ENCODE data around the gene LPXN. TPM values are rescaled to one million over a fixed set of nuclear protein-coding genes. Genes with fewer than 3 reads are reported as not detected.

LPXN gene
- 11.4 TPM for polyA plus RNA-seq (2013)

GRCh38 chr11:58575377-58576020 lies at the start of gene LPXN:
Gene LPXN (minus strand): TSS chr11:58575856. CDS start chr11:58575772, 84 bp downstream.
- 17% methylated on average over 3 of the region's 6 CpGs for WGBS (ENCODE audit: insufficient coverage)
- peaks cover 45 to 65% (median 53%) of the 10 kb centered on the region in 4 experiments for H3K4me1 ChIP-seq (ENCODE audit: control extremely low read depth in 1 of 4, control insufficient read depth in 4 of 4, insufficient read depth in 4 of 4, low read length in 3 of 4)

GRCh38 chr11:58625086-58625485 lies 49.4 kb upstream of the LPXN start:
- POLR2A ChIA-PET = no interaction called here
- no peak overlapping the region for H3K27ac ChIP-seq (ENCODE audit: insufficient read depth in 1 of 2, low read depth in 1 of 2, low read length in 2 of 2, poor library complexity in 1 of 2, severe bottlenecking in 2 of 2)
- peaks cover 17 to 62% (median 32%) of the 10 kb centered on the region in 4 experiments for H3K36me3 ChIP-seq (ENCODE audit: control insufficient read depth in 4 of 4, insufficient read depth in 4 of 4, low read length in 3 of 4)

More at GRCh38 chr11:58575377-58576020, at the start of gene LPXN:
- H3K27me3 ChIP-seq (replicated peaks in 2 of 5; ENCODE audit: control insufficient read depth in 4 of 5, insufficient read depth in 5 of 5, low read length in 4 of 5) = no peaks in the 10 kb centered on the region
- H3K36me3 ChIP-seq (ENCODE audit: control insufficient read depth in 4 of 4, insufficient read depth in 4 of 4, low read length in 3 of 4) = peaks cover 0 to 6% (median 0%) of the 10 kb centered on the region in 4 experiments
- peak; percentile 84 to 96 (median 95) for DNase-seq
- H3K4me3 ChIP-seq (ENCODE audit: control insufficient read depth in 1 of 7, extremely low read depth in 1 of 7, insufficient read depth in 4 of 7, low read depth in 2 of 7, low read length in 6 of 7) = peak within 1 kb of the TSS in 6 of 7 experiments; percentile 33 to 96 (median 88)
- H3K27ac ChIP-seq (ENCODE audit: insufficient read depth in 1 of 2, low read depth in 1 of 2, low read length in 2 of 2, poor library complexity in 1 of 2, severe bottlenecking in 2 of 2) = peak within 1 kb of the TSS; percentile 100
- H3K9me3 ChIP-seq (ENCODE audit: control extremely low read depth in 1 of 5, control insufficient read depth in 4 of 5, insufficient read depth in 2 of 5, low read depth in 1 of 5, low read length in 4 of 5) = no peaks in the 10 kb centered on the region
- CTCF ChIA-PET = interaction anchor here (0.7 to 3.9 kb wide), 8 partner anchors 8 to 101 kb away, joined by 3 to 38 read pairs (median 4); no protein-coding TSS in a partner anchor
- POLR2A ChIA-PET = interaction anchor here (0.6 to 1.1 kb wide), 4 partner anchors 9 to 787 kb away, joined by 3 to 6 read pairs (median 4); no protein-coding TSS in a partner anchor

GRCh38 chr11:58622344-58622743 lies 46.7 kb upstream of the LPXN start, which contains the start of gene CNTF:
Gene CNTF (plus strand): TSS chr11:58622665. CDS start chr11:58622753, 88 bp downstream.
- WGBS (ENCODE audit: insufficient coverage) = 88% methylated on average over 1 of the region's 2 CpGs
- no peaks in the 10 kb centered on the region for H3K9me3 ChIP-seq (ENCODE audit: control extremely low read depth in 1 of 5, control insufficient read depth in 4 of 5, insufficient read depth in 2 of 5, low read depth in 1 of 5, low read length in 4 of 5)
- POLR2A ChIA-PET = no interaction called here

More at GRCh38 chr11:58625086-58625485, 49.4 kb upstream of the LPXN start:
- H3K9me3 ChIP-seq (ENCODE audit: control extremely low read depth in 1 of 5, control insufficient read depth in 4 of 5, insufficient read depth in 2 of 5, low read depth in 1 of 5, low read length in 4 of 5) = no peaks in the 10 kb centered on the region
- DNase-seq = no peak
- H3K4me3 ChIP-seq (ENCODE audit: control insufficient read depth in 1 of 7, extremely low read depth in 1 of 7, insufficient read depth in 4 of 7, low read depth in 2 of 7, low read length in 6 of 7) = no peak overlapping the region
- no peaks in the 10 kb centered on the region for H3K27me3 ChIP-seq (replicated peaks in 2 of 5; ENCODE audit: control insufficient read depth in 4 of 5, insufficient read depth in 5 of 5, low read length in 4 of 5)
- CTCF ChIA-PET = interaction anchor here (1.7 kb wide), 1 partner anchor 57 kb away, joined by 4 read pairs; no protein-coding TSS in a partner anchor
- H3K4me1 ChIP-seq (ENCODE audit: control extremely low read depth in 1 of 4, control insufficient read depth in 4 of 4, insufficient read depth in 4 of 4, low read length in 3 of 4) = peaks cover 0 to 7% (median 1%) of the 10 kb centered on the region in 4 experiments
- 97% methylated on average over 4 of the region's 4 CpGs for WGBS (ENCODE audit: insufficient coverage)

GRCh38 chr11:58621586-58622262 lies 46.1 kb upstream of the LPXN start:
- POLR2A ChIA-PET = no interaction called here
- Histone ChIP-seq H3K36me3 (ENCODE audit: control insufficient read depth in 4 of 4, insufficient read depth in 4 of 4, low read length in 3 of 4) (peaks cover 27 to 90% (median 60%) of the 10 kb centered on the region in 4 experiments), H3K27ac (ENCODE audit: insufficient read depth in 1 of 2, low read depth in 1 of 2, low read length in 2 of 2, poor library complexity in 1 of 2, severe bottlenecking in 2 of 2) (no peak overlapping the region), H3K4me1 (ENCODE audit: control extremely low read depth in 1 of 4, control insufficient read depth in 4 of 4, insufficient read depth in 4 of 4, low read length in 3 of 4) (peaks cover 0 to under 1% (median 0%) of the 10 kb centered on the region in 4 experiments), H3K9me3 (ENCODE audit: control extremely low read depth in 1 of 5, control insufficient read depth in 4 of 5, insufficient read depth in 2 of 5, low read depth in 1 of 5, low read length in 4 of 5) (no peaks in the 10 kb centered on the region), H3K27me3 (replicated peaks in 2 of 5; ENCODE audit: control insufficient read depth in 4 of 5, insufficient read depth in 5 of 5, low read length in 4 of 5) (no peaks in the 10 kb centered on the region), H3K4me3 (ENCODE audit: control insufficient read depth in 1 of 7, extremely low read depth in 1 of 7, insufficient read depth in 4 of 7, low read depth in 2 of 7, low read length in 6 of 7) (no peak overlapping the region)
- CTCF ChIA-PET = interaction anchor here (1.0 to 1.8 kb wide), 4 partner anchors 8 to 98 kb away, joined by 3 to 5 read pairs (median 5); no protein-coding TSS in a partner anchor
- DNase-seq = no peak
- WGBS (ENCODE audit: insufficient coverage) = no CpG with 5 or more reads among the region's 4 CpGs

More at GRCh38 chr11:58622344-58622743, 46.7 kb upstream of the LPXN start, which contains the start of gene CNTF:
- CTCF ChIA-PET = interaction anchor here (1.1 to 1.8 kb wide), 4 partner anchors 7 to 54 kb away, joined by 3 to 5 read pairs (median 5); no protein-coding TSS in a partner anchor
- Histone ChIP-seq H3K36me3 (ENCODE audit: control insufficient read depth in 4 of 4, insufficient read depth in 4 of 4, low read length in 3 of 4) (peaks cover 23 to 85% (median 54%) of the 10 kb centered on the region in 4 experiments), H3K4me3 (ENCODE audit: control insufficient read depth in 1 of 7, extremely low read depth in 1 of 7, insufficient read depth in 4 of 7, low read depth in 2 of 7, low read length in 6 of 7) (no peak within 1 kb of the TSS), H3K4me1 (ENCODE audit: control extremely low read depth in 1 of 4, control insufficient read depth in 4 of 4, insufficient read depth in 4 of 4, low read length in 3 of 4) (peaks cover 0 to 2% (median 0%) of the 10 kb centered on the region in 4 experiments), H3K27me3 (replicated peaks in 2 of 5; ENCODE audit: control insufficient read depth in 4 of 5, insufficient read depth in 5 of 5, low read length in 4 of 5) (no peaks in the 10 kb centered on the region), H3K27ac (ENCODE audit: insufficient read depth in 1 of 2, low read depth in 1 of 2, low read length in 2 of 2, poor library complexity in 1 of 2, severe bottlenecking in 2 of 2) (no peak within 1 kb of the TSS)
- DNase-seq = peak in 2 of 3 donors; percentile 17 to 34

- POLR2A ChIA-PET = no interaction called here
- Histone ChIP-seq H3K4me1 (ENCODE audit: control extremely low read depth in 1 of 4, control insufficient read depth in 4 of 4, insufficient read depth in 4 of 4, low read length in 3 of 4) (no peaks in the 10 kb centered on the region), H3K4me3 (ENCODE audit: control insufficient read depth in 1 of 7, extremely low read depth in 1 of 7, insufficient read depth in 4 of 7, low read depth in 2 of 7, low read length in 6 of 7) (no peak overlapping the region), H3K27ac (ENCODE audit: insufficient read depth in 1 of 2, low read depth in 1 of 2, low read length in 2 of 2, poor library complexity in 1 of 2, severe bottlenecking in 2 of 2) (peak overlapping the region in 1 of 2 experiments; percentile 27), H3K9me3 (ENCODE audit: control extremely low read depth in 1 of 5, control insufficient read depth in 4 of 5, insufficient read depth in 2 of 5, low read depth in 1 of 5, low read length in 4 of 5) (no peaks in the 10 kb centered on the region), H3K27me3 (replicated peaks in 2 of 5; ENCODE audit: control insufficient read depth in 4 of 5, insufficient read depth in 5 of 5, low read length in 4 of 5) (no peaks in the 10 kb centered on the region), H3K36me3 (ENCODE audit: control insufficient read depth in 4 of 4, insufficient read depth in 4 of 4, low read length in 3 of 4) (peaks cover 41 to 93% (median 66%) of the 10 kb centered on the region in 4 experiments)
- WGBS (ENCODE audit: insufficient coverage) = 84% methylated on average over 3 of the region's 4 CpGs
- CTCF ChIA-PET = interaction anchor here (0.7 to 4.1 kb wide), 12 partner anchors 10 to 56 kb away, joined by 3 to 27 read pairs (median 4); partner anchors contain the start of gene LPXN
- DNase-seq = peak; percentile 24 to 50 (median 46)
Measured at GRCh38 chr11:58617976-58618557, 42.4 kb upstream of the LPXN start.

GRCh38 chr11:58616594-58616993 lies 40.9 kb upstream of the LPXN start:
- H3K4me1 ChIP-seq (ENCODE audit: control extremely low read depth in 1 of 4, control insufficient read depth in 4 of 4, insufficient read depth in 4 of 4, low read length in 3 of 4) = no peaks in the 10 kb centered on the region
- ChIA-PET CTCF (interaction anchor here (4.1 kb wide), 1 partner anchor 13 kb away, joined by 27 read pairs; no protein-coding TSS in a partner anchor), POLR2A (no interaction called here)
- peaks cover 44 to 92% (median 68%) of the 10 kb centered on the region in 4 experiments for H3K36me3 ChIP-seq (ENCODE audit: control insufficient read depth in 4 of 4, insufficient read depth in 4 of 4, low read length in 3 of 4)
- no peaks in the 10 kb centered on the region for H3K27me3 ChIP-seq (replicated peaks in 2 of 5; ENCODE audit: control insufficient read depth in 4 of 5, insufficient read depth in 5 of 5, low read length in 4 of 5)
- no peak overlapping the region for H3K27ac ChIP-seq (ENCODE audit: insufficient read depth in 1 of 2, low read depth in 1 of 2, low read length in 2 of 2, poor library complexity in 1 of 2, severe bottlenecking in 2 of 2)
- no peak overlapping the region for H3K4me3 ChIP-seq (ENCODE audit: control insufficient read depth in 1 of 7, extremely low read depth in 1 of 7, insufficient read depth in 4 of 7, low read depth in 2 of 7, low read length in 6 of 7)
- H3K9me3 ChIP-seq (ENCODE audit: control extremely low read depth in 1 of 5, control insufficient read depth in 4 of 5, insufficient read depth in 2 of 5, low read depth in 1 of 5, low read length in 4 of 5) = no peaks in the 10 kb centered on the region
- DNase-seq = no peak
- whole genome bisulfite sequencing (ENCODE audit: insufficient coverage) = 100% methylated on average over 2 of the region's 4 CpGs

Measured in common myeloid progenitor, CD34-positive (primary cell).